Keratinocyte (primary cell): ENCODE data around the gene SPECC1L. TPM values are rescaled to one million over a fixed set of nuclear protein-coding genes. Genes with fewer than 3 reads are reported as not detected.
A peak's percentile ranks its signal among the peaks of the same experiment; 100 is the strongest.

ENCODE experiments used
- DNase-seq: peaks from one replicate; pipeline ENCODE4 v3.0.0-alpha.2; 2011; ENCODE audit warnings: low read depth, missing footprints, low spot score
- FAIRE-seq: peaks from 2 replicates; lab custom pipeline; 2011; peaks lifted over from hg19 to GRCh38; lab: Jason Lieb, UNC
- H2AFZ ChIP-seq: 2 replicates; pipeline ENCODE4 v1.6.0; 2012; ENCODE audit warnings: low read length, control low read depth, inconsistent platforms; ENCODE audit not compliant: control insufficient read depth
- H3K27ac ChIP-seq: 2 replicates; pipeline ENCODE4 v1.5.1; 2011; ENCODE audit warnings: low read length; ENCODE audit not compliant: control insufficient read depth, insufficient read depth
- H3K27me3 ChIP-seq: 3 replicates; pipeline ENCODE4 v1.6.0; 2011; ENCODE audit warnings: low read length; ENCODE audit not compliant: control insufficient read depth, insufficient read depth; ENCODE audit errors: extremely low read depth
- H3K36me3 ChIP-seq, 2 experiments: 2 replicates in 1 of 2; 3 replicates in 1 of 2; pipeline ENCODE4 v1.5.1; 2011; ENCODE audit warnings: low read length in 2 of 2, mild to moderate bottlenecking in 1 of 2; ENCODE audit not compliant: control insufficient read depth in 2 of 2, insufficient read depth in 2 of 2; ENCODE audit errors: extremely low read depth in 1 of 2
- H3K4me1 ChIP-seq: 3 replicates; pipeline ENCODE4 v1.5.1; 2011; ENCODE audit warnings: low read length; ENCODE audit not compliant: control insufficient read depth, insufficient read depth; ENCODE audit errors: extremely low read depth
- H3K4me2 ChIP-seq: 3 replicates; pipeline ENCODE4 v1.6.0; 2011; ENCODE audit warnings: low read depth, low read length; ENCODE audit not compliant: control insufficient read depth, insufficient read depth; ENCODE audit errors: extremely low read depth
- H3K4me3 ChIP-seq, 3 experiments: fragments of 200-600 bp in 1 of 3; sonication (generic) in 1 of 3; 2 replicates in 2 of 3; 3 replicates in 1 of 3; pipeline ENCODE4 v1.5.1; 2011 to 2016; ENCODE audit warnings: low read length in 3 of 3, mild to moderate bottlenecking in 3 of 3, control low read depth in 2 of 3, inconsistent platforms in 1 of 3, low read depth in 1 of 3, mixed read lengths in 1 of 3, mixed run types in 1 of 3, moderate library complexity in 1 of 3; ENCODE audit not compliant: control insufficient read depth in 2 of 3, insufficient read depth in 2 of 3; ENCODE audit errors: extremely low read depth in 1 of 3
- H3K79me2 ChIP-seq: 2 replicates; pipeline ENCODE4 v1.6.0; 2012; ENCODE audit warnings: low read length; ENCODE audit not compliant: control insufficient read depth, insufficient read depth
- H3K9ac ChIP-seq: 3 replicates; pipeline ENCODE4 v1.6.0; 2011; ENCODE audit warnings: low read length; ENCODE audit not compliant: control insufficient read depth, insufficient read depth; ENCODE audit errors: extremely low read depth
- H3K9me1 ChIP-seq: 3 replicates; pipeline ENCODE4 v1.6.0; 2011; ENCODE audit warnings: low read length; ENCODE audit not compliant: control insufficient read depth, insufficient read depth; ENCODE audit errors: extremely low read depth
- H3K9me3 ChIP-seq: 2 replicates; pipeline ENCODE4 v1.5.1; 2012; ENCODE audit warnings: low read depth, low read length; ENCODE audit not compliant: control insufficient read depth
- H4K20me1 ChIP-seq: 3 replicates; pipeline ENCODE4 v1.6.0; 2011; ENCODE audit warnings: low read length; ENCODE audit not compliant: control insufficient read depth, insufficient read depth; ENCODE audit errors: extremely low read depth
- CTCF ChIP-seq, 3 experiments: IDR thresholded peaks in 1 of 3; conservative IDR thresholded peaks in 1 of 3; optimal IDR thresholded peaks in 1 of 3; 2 replicates in 2 of 3; 3 replicates in 1 of 3; pipeline versions ENCODE3 to v1.5.1; 2011; ENCODE audit warnings: low read length in 3 of 3, mild to moderate bottlenecking in 3 of 3, moderate library complexity in 2 of 3, control low read depth in 1 of 3, inconsistent platforms in 1 of 3; ENCODE audit not compliant: insufficient read depth in 2 of 3; ENCODE audit errors: extremely low read depth in 1 of 3
- EZH2 ChIP-seq: IDR thresholded peaks from one replicate; pipeline ENCODE4 v1.6.1; 2012; ENCODE audit warnings: inconsistent platforms, mild to moderate bottlenecking, low read length, moderate library complexity
- dilution Hi-C: fragments of 300-500 bp; cut with MboI; formaldehyde crosslinking; loops from one replicate; pipeline ENCODE4 v1.7.0; 2020; ENCODE audit warnings: low sequenced_read_pairs; ENCODE audit not compliant: extremely low pct_ligation_motif_present
- polyA plus RNA-seq, 5 experiments: library from polyadenylated mRNA; depleted of rRNA in 3 of 5; stranded (reverse) in 3 of 5; stranded (forward) in 1 of 5; unstranded in 1 of 5; fragments of >200 nt; gene quantifications; 1 replicate in 1 of 5; 2 replicates in 3 of 5; 3 replicates in 1 of 5; pipeline versions ENCODE4 v1.2.1 to v1.2.3, GENCODE V29; 2011 to 2012; ENCODE audit warnings: missing spikeins in 2 of 5, low read depth in 1 of 5, low replicate concordance in 1 of 5

Gene SPECC1L
- polyA plus RNA-seq, 1 donor (not counting 4 experiments of a cell fraction or from before 2014, with no cell fraction given) = 19.3 TPM

GRCh38 chr22:24424001-24424900 is 153.6 kb downstream of the SPECC1L start:
- Histone ChIP-seq H3K27ac (no peak overlapping the region), H3K79me2 (no peaks in the 10 kb centered on the region), H3K4me3 (peak overlapping the region; percentile 47 to 63 (median 61)), H3K27me3 (peaks cover 37% of the 10 kb centered on the region), H3K9me3 (no peaks in the 10 kb centered on the region), H3K4me1 (peaks cover 17% of the 10 kb centered on the region), H3K9ac (no peak overlapping the region), H3K9me1 (no peaks in the 10 kb centered on the region), H2AFZ (peak overlapping the region; percentile 46), H3K36me3 (no peaks in the 10 kb centered on the region), H3K4me2 (peak overlapping the region; percentile 80), H4K20me1 (no peaks in the 10 kb centered on the region)
- FAIRE-seq = no peak
- no peak for TF ChIP-seq CTCF (optimal IDR thresholded peaks at IDR 0.05 in 1 of 3, IDR thresholded peaks at IDR 0.05 in 1 of 3, conservative IDR thresholded peaks at IDR 0.05 in 1 of 3; ENCODE audit: extremely low read depth in 1 of 3, insufficient read depth in 2 of 3, low read length in 3 of 3)
- peak; percentile 80 for TF ChIP-seq EZH2
- no peak for DNase-seq
- dilution Hi-C loops = no loop called here

- H3K4me2 ChIP-seq = peak overlapping the region; percentile 80
- H3K9ac ChIP-seq = no peak overlapping the region
- no peak overlapping the region for H3K27ac ChIP-seq
- FAIRE-seq = no peak
- peaks cover 37% of the 10 kb centered on the region for H3K27me3 ChIP-seq
- H3K9me1 ChIP-seq = no peaks in the 10 kb centered on the region
- H3K4me1 ChIP-seq = peaks cover 14% of the 10 kb centered on the region
- no peaks in the 10 kb centered on the region for H3K79me2 ChIP-seq
- no peak overlapping the region for H2AFZ ChIP-seq
- H4K20me1 ChIP-seq = no peaks in the 10 kb centered on the region
- H3K4me3 ChIP-seq = no peak overlapping the region
- no peak for DNase-seq
- H3K36me3 ChIP-seq = no peaks in the 10 kb centered on the region
- H3K9me3 ChIP-seq = no peaks in the 10 kb centered on the region
- TF ChIP-seq EZH2 = no peak
- TF ChIP-seq CTCF (optimal IDR thresholded peaks at IDR 0.05 in 1 of 3, IDR thresholded peaks at IDR 0.05 in 1 of 3, conservative IDR thresholded peaks at IDR 0.05 in 1 of 3; ENCODE audit: extremely low read depth in 1 of 3, insufficient read depth in 2 of 3, low read length in 3 of 3) = no peak
- dilution Hi-C loops = no loop called here
Measured at GRCh38 chr22:24424901-24425775, 154.5 kb downstream of the SPECC1L start.
